Vagina (tissue), 2 donors: ENCODE measurements around the gene CCNE1. TPM values are rescaled to one million over a fixed set of nuclear protein-coding genes. Genes with fewer than 3 reads are reported as not detected.

Experiments
- DNase-seq, 2 donors: peaks; one replicate each; pipeline ENCODE4 v3.0.0-alpha.2; 2017; ENCODE audit errors: extremely low spot score in 2 of 2
- H3K27ac ChIP-seq: fragments of 200-600 bp; sonication (generic); one replicate; pipeline ENCODE4 v1.5.1; 2019
- H3K27me3 ChIP-seq: fragments of 200-600 bp; sonication (generic); one replicate; pipeline ENCODE4 v1.5.1; 2019
- H3K36me3 ChIP-seq, 2 donors: fragments of 200-600 bp; sonication (generic); one replicate each; pipeline ENCODE4 v1.5.1; 2017 to 2019
- H3K4me1 ChIP-seq: fragments of 200-600 bp; sonication (generic); one replicate; pipeline ENCODE4 v1.5.1; 2019
- H3K4me3 ChIP-seq, 2 donors: fragments of 200-600 bp; sonication (generic); 1 replicate in 1 of 2; 2 replicates in 1 of 2; pipeline ENCODE4 v1.5.1; 2016 to 2019
- H3K9me3 ChIP-seq: fragments of 200-600 bp; sonication (generic); one replicate; pipeline ENCODE4 v1.5.1; 2019
- POLR2A ChIP-seq, 2 donors: fragments of 450-650 bp; IDR thresholded peaks; one replicate each; pipeline ENCODE4 v1.6.1; 2017; ENCODE audit warnings: antibody characterized with exemption in 2 of 2, mild to moderate bottlenecking in 2 of 2, moderate library complexity in 2 of 2
- POLR2AphosphoS5 ChIP-seq, 2 donors: sonication (generic); formaldehyde crosslinking; IDR thresholded peaks; one replicate each; pipeline ENCODE4 v1.9.0; 2017; ENCODE audit warnings: antibody characterized with exemption in 2 of 2, mild to moderate bottlenecking in 2 of 2, low read depth in 1 of 2; ENCODE audit not compliant: insufficient read depth in 1 of 2
- intact Hi-C: fragments of 100-400 bp; cut with DNase I; formaldehyde crosslinking; loops from one replicate; pipeline ENCODE4 v1.15.1; 2023
- total RNA-seq: library from RNA; depleted of rRNA; stranded (reverse); fragments of >200 nt; gene quantifications from one replicate; pipeline ENCODE4 v1.2.3, GENCODE V29; 2016
- TF ChIP-seq, protein P1 (sequence below), 3 experiments: fragments of 450-650 bp in 2 of 3; fragments of 200-600 bp in 1 of 3; sonication (generic) in 1 of 3; IDR thresholded peaks; one replicate each; pipeline ENCODE4 v1.5.1; 2017 to 2019; ENCODE audit warnings: antibody characterized with exemption in 3 of 3, mild to moderate bottlenecking in 2 of 3, moderate library complexity in 2 of 3

Gene CCNE1
- total RNA-seq, 1 donor from 2014 or later, result 3.2 TPM

- Histone ChIP-seq H3K27me3 (no peaks in the 10 kb centered on the region), H3K4me1 (no peaks in the 10 kb centered on the region), H3K4me3 (no peak overlapping the region), H3K36me3 (no peaks in the 10 kb centered on the region), H3K9me3 (no peaks in the 10 kb centered on the region), H3K27ac (no peak overlapping the region)
- TF ChIP-seq POLR2A (IDR thresholded peaks at IDR 0.05) (no peak), POLR2AphosphoS5 (IDR thresholded peaks at IDR 0.05; ENCODE audit: insufficient read depth in 1 of 2, low read depth in 1 of 2) (no peak)
- TF ChIP-seq, protein P1, sequence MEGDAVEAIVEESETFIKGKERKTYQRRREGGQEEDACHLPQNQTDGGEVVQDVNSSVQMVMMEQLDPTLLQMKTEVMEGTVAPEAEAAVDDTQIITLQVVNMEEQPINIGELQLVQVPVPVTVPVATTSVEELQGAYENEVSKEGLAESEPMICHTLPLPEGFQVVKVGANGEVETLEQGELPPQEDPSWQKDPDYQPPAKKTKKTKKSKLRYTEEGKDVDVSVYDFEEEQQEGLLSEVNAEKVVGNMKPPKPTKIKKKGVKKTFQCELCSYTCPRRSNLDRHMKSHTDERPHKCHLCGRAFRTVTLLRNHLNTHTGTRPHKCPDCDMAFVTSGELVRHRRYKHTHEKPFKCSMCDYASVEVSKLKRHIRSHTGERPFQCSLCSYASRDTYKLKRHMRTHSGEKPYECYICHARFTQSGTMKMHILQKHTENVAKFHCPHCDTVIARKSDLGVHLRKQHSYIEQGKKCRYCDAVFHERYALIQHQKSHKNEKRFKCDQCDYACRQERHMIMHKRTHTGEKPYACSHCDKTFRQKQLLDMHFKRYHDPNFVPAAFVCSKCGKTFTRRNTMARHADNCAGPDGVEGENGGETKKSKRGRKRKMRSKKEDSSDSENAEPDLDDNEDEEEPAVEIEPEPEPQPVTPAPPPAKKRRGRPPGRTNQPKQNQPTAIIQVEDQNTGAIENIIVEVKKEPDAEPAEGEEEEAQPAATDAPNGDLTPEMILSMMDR (IDR thresholded peaks at IDR 0.05), result no peak
- intact Hi-C loops, result no loop called here
- DNase-seq, result no peak
Observed at GRCh38 chr19:29832801-29833200, 21.0 kb downstream of the CCNE1 start.

- no peak for DNase-seq
- Histone ChIP-seq H3K27ac (no peak overlapping the region), H3K27me3 (no peaks in the 10 kb centered on the region), H3K9me3 (no peaks in the 10 kb centered on the region), H3K4me1 (no peaks in the 10 kb centered on the region), H3K36me3 (no peaks in the 10 kb centered on the region), H3K4me3 (no peak overlapping the region)
- intact Hi-C loops, result no loop called here
- TF ChIP-seq, protein P1 (IDR thresholded peaks at IDR 0.05), result no peak
- TF ChIP-seq POLR2AphosphoS5 (IDR thresholded peaks at IDR 0.05; ENCODE audit: insufficient read depth in 1 of 2, low read depth in 1 of 2) (no peak), POLR2A (IDR thresholded peaks at IDR 0.05) (no peak)
Observed at GRCh38 chr19:29833614-29834261, 21.9 kb downstream of the CCNE1 start.

- no peak overlapping the region for H3K4me3 ChIP-seq
- DNase-seq, result no peak
- H3K4me1 ChIP-seq, result no peaks in the 10 kb centered on the region
Observed at GRCh38 chr19:29834991-29835846, 23.4 kb downstream of the CCNE1 start.

GRCh38 chr19:29836409-29836825, 24.6 kb downstream of the CCNE1 start:
- intact Hi-C loops, result no loop called here
- Histone ChIP-seq H3K27me3 (no peaks in the 10 kb centered on the region), H3K9me3 (no peaks in the 10 kb centered on the region), H3K27ac (no peak overlapping the region), H3K4me1 (no peaks in the 10 kb centered on the region), H3K36me3 (no peaks in the 10 kb centered on the region), H3K4me3 (no peak overlapping the region)
- no peak for DNase-seq
- TF ChIP-seq POLR2AphosphoS5 (IDR thresholded peaks at IDR 0.05; ENCODE audit: insufficient read depth in 1 of 2, low read depth in 1 of 2), result no peak
- TF ChIP-seq, protein P1 (IDR thresholded peaks at IDR 0.05), result no peak

More at GRCh38 chr19:29834991-29835846, 23.4 kb downstream of the CCNE1 start:
- intact Hi-C loops, result no loop called here
- no peak overlapping the region for H3K27ac ChIP-seq
- TF ChIP-seq, protein P1 (IDR thresholded peaks at IDR 0.05), result no peak
- no peak for TF ChIP-seq POLR2A (IDR thresholded peaks at IDR 0.05)
- no peak for TF ChIP-seq POLR2AphosphoS5 (IDR thresholded peaks at IDR 0.05; ENCODE audit: insufficient read depth in 1 of 2, low read depth in 1 of 2)
- no peaks in the 10 kb centered on the region for H3K36me3 ChIP-seq
- no peaks in the 10 kb centered on the region for H3K27me3 ChIP-seq
- H3K9me3 ChIP-seq, result no peaks in the 10 kb centered on the region
